Stimulated activated naive CD8-positive, alpha-beta T cell treated with anti-CD3 and anti-CD28 coated beads, Interleukin-15, Interleukin-2, amounts not matched to agents 100 ng/mL and 50 ng/mL, for 24 hours (primary cell): ENCODE measurements around the gene ACSL6.
A peak's percentile ranks its signal among the peaks of the same experiment; 100 is the strongest.

Experiments
- H3K27ac Mint-ChIP-seq: one replicate; pipeline ENCODE4 v1.8.0; 2021; ENCODE audit warnings: mild to moderate bottlenecking, mixed read lengths
- H3K27me3 Mint-ChIP-seq: one replicate; pipeline ENCODE4 v1.8.0; 2021; ENCODE audit warnings: mixed read lengths
- H3K36me3 Mint-ChIP-seq: one replicate; pipeline ENCODE4 v1.8.0; 2021; ENCODE audit warnings: low read depth, mixed read lengths
- H3K4me1 Mint-ChIP-seq: one replicate; pipeline ENCODE4 v1.8.0; 2021; ENCODE audit warnings: low read depth, mixed read lengths
- H3K4me3 Mint-ChIP-seq: one replicate; pipeline ENCODE4 v1.8.0; 2021; ENCODE audit warnings: mild to moderate bottlenecking, mixed read lengths
- H3K9me3 Mint-ChIP-seq: one replicate; pipeline ENCODE4 v1.8.0; 2021; ENCODE audit warnings: mixed read lengths

The ACSL6 gene

GRCh38 chr5:131991593-131992324, 19.7 kb downstream of the ACSL6 start:
- Mint-ChIP-seq H3K4me3 (no peak overlapping the region), H3K27me3 (no peaks in the 10 kb centered on the region), H3K27ac (no peak overlapping the region), H3K4me1 (peaks cover 2% of the 10 kb centered on the region), H3K9me3 (no peaks in the 10 kb centered on the region), H3K36me3 (no peaks in the 10 kb centered on the region)

- no peaks in the 10 kb centered on the region for H3K9me3 Mint-ChIP-seq
- H3K27ac Mint-ChIP-seq = no peak overlapping the region
- no peaks in the 10 kb centered on the region for H3K36me3 Mint-ChIP-seq
- no peaks in the 10 kb centered on the region for H3K4me1 Mint-ChIP-seq
- no peaks in the 10 kb centered on the region for H3K27me3 Mint-ChIP-seq
- H3K4me3 Mint-ChIP-seq = no peak overlapping the region
These were observed 20.7 kb downstream of the ACSL6 start for GRCh38 chr5:131990716-131991115.

GRCh38 chr5:131988601-131989000, 22.9 kb downstream of the ACSL6 start:
- peaks cover 3% of the 10 kb centered on the region for H3K4me1 Mint-ChIP-seq
- no peaks in the 10 kb centered on the region for H3K27me3 Mint-ChIP-seq
- no peaks in the 10 kb centered on the region for H3K9me3 Mint-ChIP-seq
- H3K36me3 Mint-ChIP-seq = no peaks in the 10 kb centered on the region
- no peak overlapping the region for H3K27ac Mint-ChIP-seq
- no peak overlapping the region for H3K4me3 Mint-ChIP-seq

- Mint-ChIP-seq H3K9me3 (no peaks in the 10 kb centered on the region), H3K27ac (no peak overlapping the region), H3K4me3 (no peak overlapping the region), H3K27me3 (no peaks in the 10 kb centered on the region), H3K36me3 (no peaks in the 10 kb centered on the region), H3K4me1 (peaks cover 10% of the 10 kb centered on the region)
These were observed 24.2 kb downstream of the ACSL6 start for GRCh38 chr5:131987251-131987650.

- no peaks in the 10 kb centered on the region for H3K9me3 Mint-ChIP-seq
- H3K27ac Mint-ChIP-seq = no peak overlapping the region
- H3K27me3 Mint-ChIP-seq = no peaks in the 10 kb centered on the region
- H3K4me1 Mint-ChIP-seq = peaks cover 10% of the 10 kb centered on the region
- no peaks in the 10 kb centered on the region for H3K36me3 Mint-ChIP-seq
- no peak overlapping the region for H3K4me3 Mint-ChIP-seq
These were observed 25.1 kb downstream of the ACSL6 start for GRCh38 chr5:131986161-131986912.

GRCh38 chr5:131984956-131985665, 26.3 kb downstream of the ACSL6 start:
- H3K4me3 Mint-ChIP-seq = no peak overlapping the region
- no peak overlapping the region for H3K27ac Mint-ChIP-seq
- no peaks in the 10 kb centered on the region for H3K27me3 Mint-ChIP-seq
- peaks cover 10% of the 10 kb centered on the region for H3K4me1 Mint-ChIP-seq
- H3K9me3 Mint-ChIP-seq = no peaks in the 10 kb centered on the region
- no peaks in the 10 kb centered on the region for H3K36me3 Mint-ChIP-seq

- Mint-ChIP-seq H3K4me1 (peaks cover 10% of the 10 kb centered on the region), H3K4me3 (no peak overlapping the region), H3K27me3 (no peaks in the 10 kb centered on the region), H3K36me3 (no peaks in the 10 kb centered on the region), H3K27ac (peak overlapping the region; percentile 14), H3K9me3 (no peaks in the 10 kb centered on the region)
These were observed 28.1 kb downstream of the ACSL6 start for GRCh38 chr5:131983244-131983771.

- no peak overlapping the region for H3K27ac Mint-ChIP-seq
- H3K4me3 Mint-ChIP-seq = no peak overlapping the region
- H3K36me3 Mint-ChIP-seq = no peaks in the 10 kb centered on the region
- H3K27me3 Mint-ChIP-seq = no peaks in the 10 kb centered on the region
- H3K9me3 Mint-ChIP-seq = no peaks in the 10 kb centered on the region
- peaks cover 24% of the 10 kb centered on the region for H3K4me1 Mint-ChIP-seq
These were observed 29.9 kb downstream of the ACSL6 start for GRCh38 chr5:131981516-131981915.

- Mint-ChIP-seq H3K27ac (no peak overlapping the region), H3K36me3 (no peaks in the 10 kb centered on the region)
These were observed 30.8 kb downstream of the ACSL6 start for GRCh38 chr5:131980696-131981095.

GRCh38 chr5:131979816-131980215, 31.6 kb downstream of the ACSL6 start:
- peaks cover 41% of the 10 kb centered on the region for H3K4me1 Mint-ChIP-seq
- no peaks in the 10 kb centered on the region for H3K36me3 Mint-ChIP-seq
- H3K27ac Mint-ChIP-seq = no peak overlapping the region
- H3K9me3 Mint-ChIP-seq = no peaks in the 10 kb centered on the region
- no peaks in the 10 kb centered on the region for H3K27me3 Mint-ChIP-seq
- no peak overlapping the region for H3K4me3 Mint-ChIP-seq

More at GRCh38 chr5:131980696-131981095, 30.8 kb downstream of the ACSL6 start:
- Mint-ChIP-seq H3K4me1 (peaks cover 32% of the 10 kb centered on the region), H3K4me3 (no peak overlapping the region), H3K9me3 (no peaks in the 10 kb centered on the region), H3K27me3 (no peaks in the 10 kb centered on the region)

- H3K27me3 Mint-ChIP-seq = no peaks in the 10 kb centered on the region
- H3K27ac Mint-ChIP-seq = peak overlapping the region; percentile 67
- no peaks in the 10 kb centered on the region for H3K36me3 Mint-ChIP-seq
- no peak overlapping the region for H3K4me3 Mint-ChIP-seq
- peaks cover 39% of the 10 kb centered on the region for H3K4me1 Mint-ChIP-seq
- H3K9me3 Mint-ChIP-seq = no peaks in the 10 kb centered on the region
These were observed 34.2 kb downstream of the ACSL6 start for GRCh38 chr5:131977212-131977604.

- Mint-ChIP-seq H3K36me3 (no peaks in the 10 kb centered on the region), H3K4me3 (no peak overlapping the region), H3K9me3 (no peaks in the 10 kb centered on the region), H3K27me3 (no peaks in the 10 kb centered on the region), H3K4me1 (peaks cover 39% of the 10 kb centered on the region), H3K27ac (peak overlapping the region; percentile 67)
These were observed 34.8 kb downstream of the ACSL6 start for GRCh38 chr5:131976414-131977211.

- Mint-ChIP-seq H3K9me3 (no peaks in the 10 kb centered on the region), H3K27ac (peak overlapping the region; percentile 62), H3K4me1 (peaks cover 39% of the 10 kb centered on the region), H3K36me3 (peaks cover 3% of the 10 kb centered on the region), H3K4me3 (peak overlapping the region; percentile 31), H3K27me3 (no peaks in the 10 kb centered on the region)
These were observed 36.3 kb downstream of the ACSL6 start for GRCh38 chr5:131974956-131975726.

GRCh38 chr5:131974622-131974955, 36.9 kb downstream of the ACSL6 start:
- H3K27ac Mint-ChIP-seq = peak overlapping the region; percentile 62
- H3K4me3 Mint-ChIP-seq = peak overlapping the region; percentile 31
- H3K27me3 Mint-ChIP-seq = no peaks in the 10 kb centered on the region
- H3K36me3 Mint-ChIP-seq = peaks cover 3% of the 10 kb centered on the region
- H3K4me1 Mint-ChIP-seq = peaks cover 39% of the 10 kb centered on the region
- no peaks in the 10 kb centered on the region for H3K9me3 Mint-ChIP-seq
